Peyer's patch (tissue), 4 donors: ENCODE data around the gene ADGRD1.

ENCODE experiments used
- CTCF ChIP-seq, 6 experiments: fragments of 450-650 bp in 4 of 6; fragments of 200-600 bp in 2 of 6; sonication (generic) in 1 of 6; IDR thresholded peaks; one replicate each; pipeline ENCODE4 v1.5.1; 2017 to 2019; ENCODE audit warnings: antibody characterized with exemption in 6 of 6, mild to moderate bottlenecking in 3 of 6, moderate library complexity in 1 of 6
- POLR2A ChIP-seq, 2 donors: fragments of 450-650 bp; IDR thresholded peaks; one replicate each; pipeline ENCODE4 v1.5.1; 2017; ENCODE audit warnings: antibody characterized with exemption in 2 of 2, mild to moderate bottlenecking in 2 of 2, moderate library complexity in 2 of 2

GRCh38 chr12:131056626-131057025 lies 102.9 kb downstream of the ADGRD1 start:
- TF ChIP-seq CTCF (IDR thresholded peaks at IDR 0.05) (no peak), POLR2A (IDR thresholded peaks at IDR 0.05) (no peak)
